WTC11 (cell line): ENCODE results near the gene FPR3. TPM values are rescaled to one million over a fixed set of nuclear protein-coding genes. Genes with fewer than 3 reads are reported as not detected.

Experiments
- ATAC-seq: fragments of 200-7000 bp; cut with Tn5 transposase; 2 replicates; pipeline ENCODE4 v1.10.0; 2021; ENCODE audit warnings: mild to moderate bottlenecking, moderate library complexity
- CTCF ChIA-PET: fragments of 300-600 bp; sonication (Branson Sonifier 250); formaldehyde crosslinking; loops from one replicate; lab custom pipeline; 2021; ENCODE audit warnings: antibody characterized with exemption; lab: Charles Lee
- POLR2A ChIA-PET: fragments of 350-600 bp; sonication (Branson Sonifier 250); formaldehyde crosslinking; loops from one replicate; lab custom pipeline; 2021; ENCODE audit warnings: antibody characterized with exemption; lab: Charles Lee
- DNase-seq: peaks from one replicate; pipeline ENCODE4 v3.0.0; 2021; ENCODE audit warnings: low spot score
- H3K27ac Mint-ChIP-seq: 2 replicates; pipeline ENCODE4 v1.8.0; 2021; ENCODE audit warnings: mixed read lengths
- H3K27me3 Mint-ChIP-seq: 2 replicates; pipeline ENCODE4 v1.8.0; 2021; ENCODE audit warnings: low read depth, mild to moderate bottlenecking, moderate library complexity, mixed read lengths
- H3K36me3 Mint-ChIP-seq: 2 replicates; pipeline ENCODE4 v1.8.0; 2021; ENCODE audit warnings: mixed read lengths
- H3K4me1 Mint-ChIP-seq: 2 replicates; pipeline ENCODE4 v1.8.0; 2022; ENCODE audit warnings: mixed read lengths
- H3K4me3 Mint-ChIP-seq: 2 replicates; pipeline ENCODE4 v1.8.0; 2021; ENCODE audit warnings: mild to moderate bottlenecking, moderate library complexity, mixed read lengths
- H3K9me3 Mint-ChIP-seq: 2 replicates; pipeline ENCODE4 v1.8.0; 2021; ENCODE audit warnings: mixed read lengths
- AFF4 ChIP-seq: sonication (generic); formaldehyde crosslinking; IDR thresholded peaks from 2 replicates; pipeline ENCODE4 v1.8.1; 2023; ENCODE audit warnings: mild to moderate bottlenecking, missing genetic modification reagents, borderline replicate concordance
- CBFB ChIP-seq: sonication (generic); formaldehyde crosslinking; IDR thresholded peaks from 2 replicates; pipeline ENCODE4 v1.8.1; 2022; ENCODE audit warnings: mild to moderate bottlenecking, low read depth, missing genetic modification reagents
- CREM ChIP-seq: sonication (generic); formaldehyde crosslinking; IDR thresholded peaks from 2 replicates; pipeline ENCODE4 v1.8.1; 2022; ENCODE audit warnings: mild to moderate bottlenecking, missing genetic modification reagents, moderate library complexity
- FOXK1 ChIP-seq: sonication (generic); formaldehyde crosslinking; IDR thresholded peaks from 2 replicates; pipeline ENCODE4 v1.8.0; 2022; ENCODE audit warnings: mild to moderate bottlenecking, moderate library complexity, missing genetic modification reagents
- HMGA2 ChIP-seq: fragments of 250-450 bp; sonication (Bioruptor Pico); IDR thresholded peaks from 2 replicates; pipeline ENCODE4 v1.4.0; 2021; ENCODE audit warnings: mild to moderate bottlenecking, moderate library complexity
- NFATC4 ChIP-seq: fragments of 250-450 bp; sonication (Bioruptor Pico); IDR thresholded peaks from 2 replicates; pipeline ENCODE4 v1.9.0; 2021; ENCODE audit warnings: mild to moderate bottlenecking
- NR2C2 ChIP-seq: sonication (generic); formaldehyde crosslinking; IDR thresholded peaks from 2 replicates; pipeline ENCODE4 v1.8.0; 2022; ENCODE audit warnings: mild to moderate bottlenecking, missing genetic modification reagents
- NR3C1 ChIP-seq: sonication (generic); formaldehyde crosslinking; conservative IDR thresholded peaks from 2 replicates; pipeline ENCODE4 v1.8.1; 2023; ENCODE audit warnings: low read depth, mild to moderate bottlenecking, missing genetic modification reagents
- TCF7 ChIP-seq: sonication (generic); formaldehyde crosslinking; IDR thresholded peaks from 2 replicates; pipeline ENCODE4 v1.8.0; 2022; ENCODE audit warnings: mild to moderate bottlenecking, low read depth, missing genetic modification reagents, moderate library complexity
- TEAD1 ChIP-seq: sonication (generic); formaldehyde crosslinking; IDR thresholded peaks from 2 replicates; pipeline ENCODE4 v1.8.0; 2022; ENCODE audit warnings: mild to moderate bottlenecking, missing genetic modification reagents
- ZMAT4 ChIP-seq: fragments of 250-450 bp; sonication (Bioruptor Pico); IDR thresholded peaks from 2 replicates; pipeline ENCODE4 v1.9.0; 2021; ENCODE audit warnings: mild to moderate bottlenecking
- ZNF219 ChIP-seq: sonication (generic); formaldehyde crosslinking; IDR thresholded peaks from 2 replicates; pipeline ENCODE4 v1.8.0; 2023; ENCODE audit warnings: missing genetic modification reagents, mild to moderate bottlenecking, borderline replicate concordance
- ZNF232 ChIP-seq: sonication (generic); formaldehyde crosslinking; IDR thresholded peaks from 2 replicates; pipeline ENCODE4 v1.8.0; 2022; ENCODE audit warnings: mild to moderate bottlenecking, missing genetic modification reagents
- total RNA-seq: library from RNA; stranded (reverse); gene quantifications from 3 replicates; pipeline ENCODE4 v1.2.3, GENCODE V29; 2021
- TF ChIP-seq, protein P1 (sequence below): sonication (generic); formaldehyde crosslinking; IDR thresholded peaks from 2 replicates; pipeline ENCODE4 v1.8.1; 2023; ENCODE audit warnings: mild to moderate bottlenecking, missing genetic modification reagents, moderate library complexity
- TF ChIP-seq, protein P2 (sequence below): sonication (generic); formaldehyde crosslinking; IDR thresholded peaks from 2 replicates; pipeline ENCODE4 v1.8.0; 2022; ENCODE audit warnings: missing genetic modification reagents
- TF ChIP-seq, protein P3 (sequence below): sonication (generic); formaldehyde crosslinking; IDR thresholded peaks from 2 replicates; pipeline ENCODE4 v1.8.0; 2023; ENCODE audit warnings: missing genetic modification reagents
- TF ChIP-seq, protein P4 (sequence below): sonication (generic); formaldehyde crosslinking; IDR thresholded peaks from 2 replicates; pipeline ENCODE4 v1.8.0; 2022; ENCODE audit warnings: mild to moderate bottlenecking, missing genetic modification reagents
- TF ChIP-seq, protein P5 (sequence below): sonication (generic); formaldehyde crosslinking; IDR thresholded peaks from 2 replicates; pipeline ENCODE4 v1.8.0; 2023; ENCODE audit warnings: mild to moderate bottlenecking, missing genetic modification reagents
- TF ChIP-seq, protein P6 (sequence below): fragments of 250-450 bp; sonication (Bioruptor Pico); IDR thresholded peaks from 2 replicates; pipeline ENCODE4 v1.9.0; 2021; ENCODE audit warnings: mild to moderate bottlenecking

Gene FPR3
- total RNA-seq, 1 experiment from 2014 or later: not detected

DNA sequence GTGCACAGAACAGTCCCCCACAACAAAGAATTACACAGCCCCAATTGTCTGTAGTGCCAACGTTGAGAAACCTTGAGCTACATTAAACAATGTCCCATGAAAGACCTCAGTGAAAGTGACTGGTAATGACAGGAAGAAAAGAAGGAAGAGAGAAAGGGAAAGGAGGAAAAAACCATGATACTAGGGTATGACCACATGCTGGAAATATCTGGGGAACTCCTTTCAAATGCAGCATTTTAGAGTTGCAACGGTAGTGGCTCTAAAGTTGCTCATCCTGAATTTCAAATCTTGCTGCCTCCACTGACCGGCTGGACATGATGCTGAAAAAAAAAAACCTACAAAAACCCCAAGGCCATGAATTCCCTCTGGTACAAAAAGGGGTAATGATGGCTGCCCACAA is 26.5 kb downstream of the FPR3 start:
- DNase-seq (no peak), ATAC-seq (no peak)
- CTCF ChIA-PET: interaction anchor here (0.5 kb wide), 1 partner anchor 15 kb away, joined by 3 read pairs; no protein-coding TSS in a partner anchor
- no peaks in the 10 kb centered on the region; the same call in none of the 2 replicates for H3K27me3 Mint-ChIP-seq
- peaks cover 49% of the 10 kb centered on the region for H3K9me3 Mint-ChIP-seq
- TF ChIP-seq NR3C1 (no peak), NR2C2 (CRISPR knock-in tag) (no peak), TEAD1 (CRISPR knock-in tag) (no peak), HMGA2 (CRISPR knock-in tag) (no peak), NFATC4 (CRISPR knock-in tag) (no peak), TCF7 (CRISPR knock-in tag) (no peak), ZMAT4 (no peak), ZNF232 (CRISPR knock-in tag) (no peak), CREM (CRISPR knock-in tag) (no peak), CBFB (CRISPR knock-in tag) (no peak)
- TF ChIP-seq, protein P1, sequence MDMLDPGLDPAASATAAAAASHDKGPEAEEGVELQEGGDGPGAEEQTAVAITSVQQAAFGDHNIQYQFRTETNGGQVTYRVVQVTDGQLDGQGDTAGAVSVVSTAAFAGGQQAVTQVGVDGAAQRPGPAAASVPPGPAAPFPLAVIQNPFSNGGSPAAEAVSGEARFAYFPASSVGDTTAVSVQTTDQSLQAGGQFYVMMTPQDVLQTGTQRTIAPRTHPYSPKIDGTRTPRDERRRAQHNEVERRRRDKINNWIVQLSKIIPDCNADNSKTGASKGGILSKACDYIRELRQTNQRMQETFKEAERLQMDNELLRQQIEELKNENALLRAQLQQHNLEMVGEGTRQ: no peak
- TF ChIP-seq, protein P2, sequence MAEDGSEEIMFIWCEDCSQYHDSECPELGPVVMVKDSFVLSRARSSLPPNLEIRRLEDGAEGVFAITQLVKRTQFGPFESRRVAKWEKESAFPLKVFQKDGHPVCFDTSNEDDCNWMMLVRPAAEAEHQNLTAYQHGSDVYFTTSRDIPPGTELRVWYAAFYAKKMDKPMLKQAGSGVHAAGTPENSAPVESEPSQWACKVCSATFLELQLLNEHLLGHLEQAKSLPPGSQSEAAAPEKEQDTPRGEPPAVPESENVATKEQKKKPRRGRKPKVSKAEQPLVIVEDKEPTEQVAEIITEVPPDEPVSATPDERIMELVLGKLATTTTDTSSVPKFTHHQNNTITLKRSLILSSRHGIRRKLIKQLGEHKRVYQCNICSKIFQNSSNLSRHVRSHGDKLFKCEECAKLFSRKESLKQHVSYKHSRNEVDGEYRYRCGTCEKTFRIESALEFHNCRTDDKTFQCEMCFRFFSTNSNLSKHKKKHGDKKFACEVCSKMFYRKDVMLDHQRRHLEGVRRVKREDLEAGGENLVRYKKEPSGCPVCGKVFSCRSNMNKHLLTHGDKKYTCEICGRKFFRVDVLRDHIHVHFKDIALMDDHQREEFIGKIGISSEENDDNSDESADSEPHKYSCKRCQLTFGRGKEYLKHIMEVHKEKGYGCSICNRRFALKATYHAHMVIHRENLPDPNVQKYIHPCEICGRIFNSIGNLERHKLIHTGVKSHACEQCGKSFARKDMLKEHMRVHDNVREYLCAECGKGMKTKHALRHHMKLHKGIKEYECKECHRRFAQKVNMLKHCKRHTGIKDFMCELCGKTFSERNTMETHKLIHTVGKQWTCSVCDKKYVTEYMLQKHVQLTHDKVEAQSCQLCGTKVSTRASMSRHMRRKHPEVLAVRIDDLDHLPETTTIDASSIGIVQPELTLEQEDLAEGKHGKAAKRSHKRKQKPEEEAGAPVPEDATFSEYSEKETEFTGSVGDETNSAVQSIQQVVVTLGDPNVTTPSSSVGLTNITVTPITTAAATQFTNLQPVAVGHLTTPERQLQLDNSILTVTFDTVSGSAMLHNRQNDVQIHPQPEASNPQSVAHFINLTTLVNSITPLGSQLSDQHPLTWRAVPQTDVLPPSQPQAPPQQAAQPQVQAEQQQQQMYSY (CRISPR knock-in tag): no peak
- H3K4me3 Mint-ChIP-seq: no peak overlapping the region
- POLR2A ChIA-PET: no interaction called here
- peaks cover 29% of the 10 kb centered on the region for H3K36me3 Mint-ChIP-seq
- peaks cover 15% of the 10 kb centered on the region for H3K4me1 Mint-ChIP-seq
- no peak overlapping the region for H3K27ac Mint-ChIP-seq

GRCh38 chr19:51821921-51822320 is 27.0 kb downstream of the FPR3 start:
- peaks cover 51% of the 10 kb centered on the region for H3K9me3 Mint-ChIP-seq
- ChIA-PET CTCF (interaction anchor here (0.5 kb wide), 1 partner anchor 15 kb away, joined by 3 read pairs; no protein-coding TSS in a partner anchor), POLR2A (no interaction called here)
- ATAC-seq (no peak), DNase-seq (no peak)
- H3K36me3 Mint-ChIP-seq: peaks cover 34% of the 10 kb centered on the region
- H3K27ac Mint-ChIP-seq: no peak overlapping the region
- H3K4me3 Mint-ChIP-seq: no peak overlapping the region
- H3K4me1 Mint-ChIP-seq: peaks cover 15% of the 10 kb centered on the region
- H3K27me3 Mint-ChIP-seq: no peaks in the 10 kb centered on the region; the same call in none of the 2 replicates
- TF ChIP-seq FOXK1 (CRISPR knock-in tag) (no peak), AFF4 (no peak), ZNF219 (no peak)
- TF ChIP-seq, protein P3, sequence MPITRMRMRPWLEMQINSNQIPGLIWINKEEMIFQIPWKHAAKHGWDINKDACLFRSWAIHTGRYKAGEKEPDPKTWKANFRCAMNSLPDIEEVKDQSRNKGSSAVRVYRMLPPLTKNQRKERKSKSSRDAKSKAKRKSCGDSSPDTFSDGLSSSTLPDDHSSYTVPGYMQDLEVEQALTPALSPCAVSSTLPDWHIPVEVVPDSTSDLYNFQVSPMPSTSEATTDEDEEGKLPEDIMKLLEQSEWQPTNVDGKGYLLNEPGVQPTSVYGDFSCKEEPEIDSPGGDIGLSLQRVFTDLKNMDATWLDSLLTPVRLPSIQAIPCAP (CRISPR knock-in tag): no peak
- TF ChIP-seq, protein P4, sequence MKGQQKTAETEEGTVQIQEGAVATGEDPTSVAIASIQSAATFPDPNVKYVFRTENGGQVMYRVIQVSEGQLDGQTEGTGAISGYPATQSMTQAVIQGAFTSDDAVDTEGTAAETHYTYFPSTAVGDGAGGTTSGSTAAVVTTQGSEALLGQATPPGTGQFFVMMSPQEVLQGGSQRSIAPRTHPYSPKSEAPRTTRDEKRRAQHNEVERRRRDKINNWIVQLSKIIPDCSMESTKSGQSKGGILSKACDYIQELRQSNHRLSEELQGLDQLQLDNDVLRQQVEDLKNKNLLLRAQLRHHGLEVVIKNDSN (CRISPR knock-in tag): no peak
- TF ChIP-seq, protein P5, sequence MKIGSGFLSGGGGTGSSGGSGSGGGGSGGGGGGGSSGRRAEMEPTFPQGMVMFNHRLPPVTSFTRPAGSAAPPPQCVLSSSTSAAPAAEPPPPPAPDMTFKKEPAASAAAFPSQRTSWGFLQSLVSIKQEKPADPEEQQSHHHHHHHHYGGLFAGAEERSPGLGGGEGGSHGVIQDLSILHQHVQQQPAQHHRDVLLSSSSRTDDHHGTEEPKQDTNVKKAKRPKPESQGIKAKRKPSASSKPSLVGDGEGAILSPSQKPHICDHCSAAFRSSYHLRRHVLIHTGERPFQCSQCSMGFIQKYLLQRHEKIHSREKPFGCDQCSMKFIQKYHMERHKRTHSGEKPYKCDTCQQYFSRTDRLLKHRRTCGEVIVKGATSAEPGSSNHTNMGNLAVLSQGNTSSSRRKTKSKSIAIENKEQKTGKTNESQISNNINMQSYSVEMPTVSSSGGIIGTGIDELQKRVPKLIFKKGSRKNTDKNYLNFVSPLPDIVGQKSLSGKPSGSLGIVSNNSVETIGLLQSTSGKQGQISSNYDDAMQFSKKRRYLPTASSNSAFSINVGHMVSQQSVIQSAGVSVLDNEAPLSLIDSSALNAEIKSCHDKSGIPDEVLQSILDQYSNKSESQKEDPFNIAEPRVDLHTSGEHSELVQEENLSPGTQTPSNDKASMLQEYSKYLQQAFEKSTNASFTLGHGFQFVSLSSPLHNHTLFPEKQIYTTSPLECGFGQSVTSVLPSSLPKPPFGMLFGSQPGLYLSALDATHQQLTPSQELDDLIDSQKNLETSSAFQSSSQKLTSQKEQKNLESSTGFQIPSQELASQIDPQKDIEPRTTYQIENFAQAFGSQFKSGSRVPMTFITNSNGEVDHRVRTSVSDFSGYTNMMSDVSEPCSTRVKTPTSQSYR (CRISPR knock-in tag): no peak
- TF ChIP-seq, protein P6, sequence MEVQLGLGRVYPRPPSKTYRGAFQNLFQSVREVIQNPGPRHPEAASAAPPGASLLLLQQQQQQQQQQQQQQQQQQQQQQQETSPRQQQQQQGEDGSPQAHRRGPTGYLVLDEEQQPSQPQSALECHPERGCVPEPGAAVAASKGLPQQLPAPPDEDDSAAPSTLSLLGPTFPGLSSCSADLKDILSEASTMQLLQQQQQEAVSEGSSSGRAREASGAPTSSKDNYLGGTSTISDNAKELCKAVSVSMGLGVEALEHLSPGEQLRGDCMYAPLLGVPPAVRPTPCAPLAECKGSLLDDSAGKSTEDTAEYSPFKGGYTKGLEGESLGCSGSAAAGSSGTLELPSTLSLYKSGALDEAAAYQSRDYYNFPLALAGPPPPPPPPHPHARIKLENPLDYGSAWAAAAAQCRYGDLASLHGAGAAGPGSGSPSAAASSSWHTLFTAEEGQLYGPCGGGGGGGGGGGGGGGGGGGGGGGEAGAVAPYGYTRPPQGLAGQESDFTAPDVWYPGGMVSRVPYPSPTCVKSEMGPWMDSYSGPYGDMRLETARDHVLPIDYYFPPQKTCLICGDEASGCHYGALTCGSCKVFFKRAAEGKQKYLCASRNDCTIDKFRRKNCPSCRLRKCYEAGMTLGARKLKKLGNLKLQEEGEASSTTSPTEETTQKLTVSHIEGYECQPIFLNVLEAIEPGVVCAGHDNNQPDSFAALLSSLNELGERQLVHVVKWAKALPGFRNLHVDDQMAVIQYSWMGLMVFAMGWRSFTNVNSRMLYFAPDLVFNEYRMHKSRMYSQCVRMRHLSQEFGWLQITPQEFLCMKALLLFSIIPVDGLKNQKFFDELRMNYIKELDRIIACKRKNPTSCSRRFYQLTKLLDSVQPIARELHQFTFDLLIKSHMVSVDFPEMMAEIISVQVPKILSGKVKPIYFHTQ (CRISPR knock-in tag): no peak
